AG09309 (cell line): Measurements from ENCODE around the gene TAPT1.

Experiments used
- DNase-seq: peaks from one replicate; pipeline ENCODE4 v3.0.0-alpha.2; 2010; ENCODE audit warnings: low read depth
- H3K4me3 ChIP-seq: 2 replicates; pipeline ENCODE4 v1.5.1; 2011; ENCODE audit warnings: mild to moderate bottlenecking, low read depth, low read length, moderate library complexity; ENCODE audit not compliant: control insufficient read depth
- TF ChIP-seq, protein P1 (sequence below): IDR thresholded peaks from 2 replicates; pipeline ENCODE4 v1.5.1; 2011; ENCODE audit warnings: mild to moderate bottlenecking, low read depth, low read length, inconsistent platforms; ENCODE audit not compliant: insufficient read depth, control insufficient read depth; ENCODE audit errors: missing control alignments

The TAPT1 gene

DNA sequence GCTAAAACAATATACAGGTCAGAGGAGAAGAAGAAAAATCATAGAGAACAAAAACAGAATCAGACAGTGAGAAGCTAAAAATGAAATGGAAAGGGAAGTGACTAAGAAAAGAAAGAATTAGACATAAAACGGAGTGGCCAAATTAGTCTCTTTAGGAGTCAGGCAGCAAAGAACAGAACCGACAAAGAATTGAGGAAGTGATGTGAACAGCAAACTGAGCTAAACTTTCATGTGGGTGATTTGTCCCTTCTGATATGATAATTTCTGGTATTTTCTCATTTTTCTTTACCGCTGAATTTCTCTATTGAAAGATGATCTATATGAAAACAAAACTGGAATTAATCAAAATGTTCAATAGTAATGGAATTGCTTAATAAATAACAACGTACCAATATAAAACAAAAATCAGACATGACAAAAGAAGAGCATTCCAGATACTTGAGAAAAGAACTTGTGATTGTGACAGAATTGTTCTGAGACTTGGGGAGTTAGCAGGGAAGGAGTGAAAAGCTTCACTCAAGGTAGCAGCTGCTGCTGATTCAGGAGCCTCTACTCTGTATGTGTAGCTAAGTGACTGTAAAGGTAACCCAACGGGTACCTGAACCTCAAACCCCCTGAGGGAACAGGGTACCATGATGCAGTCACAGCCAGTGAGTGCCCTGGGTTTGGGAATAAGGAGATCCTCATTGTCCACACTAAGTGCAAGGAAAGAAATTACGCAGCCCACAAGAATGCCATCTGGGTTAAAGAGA is 8.8 kb downstream of the TAPT1 start:
- TF ChIP-seq, protein P1, sequence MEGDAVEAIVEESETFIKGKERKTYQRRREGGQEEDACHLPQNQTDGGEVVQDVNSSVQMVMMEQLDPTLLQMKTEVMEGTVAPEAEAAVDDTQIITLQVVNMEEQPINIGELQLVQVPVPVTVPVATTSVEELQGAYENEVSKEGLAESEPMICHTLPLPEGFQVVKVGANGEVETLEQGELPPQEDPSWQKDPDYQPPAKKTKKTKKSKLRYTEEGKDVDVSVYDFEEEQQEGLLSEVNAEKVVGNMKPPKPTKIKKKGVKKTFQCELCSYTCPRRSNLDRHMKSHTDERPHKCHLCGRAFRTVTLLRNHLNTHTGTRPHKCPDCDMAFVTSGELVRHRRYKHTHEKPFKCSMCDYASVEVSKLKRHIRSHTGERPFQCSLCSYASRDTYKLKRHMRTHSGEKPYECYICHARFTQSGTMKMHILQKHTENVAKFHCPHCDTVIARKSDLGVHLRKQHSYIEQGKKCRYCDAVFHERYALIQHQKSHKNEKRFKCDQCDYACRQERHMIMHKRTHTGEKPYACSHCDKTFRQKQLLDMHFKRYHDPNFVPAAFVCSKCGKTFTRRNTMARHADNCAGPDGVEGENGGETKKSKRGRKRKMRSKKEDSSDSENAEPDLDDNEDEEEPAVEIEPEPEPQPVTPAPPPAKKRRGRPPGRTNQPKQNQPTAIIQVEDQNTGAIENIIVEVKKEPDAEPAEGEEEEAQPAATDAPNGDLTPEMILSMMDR = no peak
- no peak overlapping the region for H3K4me3 ChIP-seq
- no peak for DNase-seq

DNA sequence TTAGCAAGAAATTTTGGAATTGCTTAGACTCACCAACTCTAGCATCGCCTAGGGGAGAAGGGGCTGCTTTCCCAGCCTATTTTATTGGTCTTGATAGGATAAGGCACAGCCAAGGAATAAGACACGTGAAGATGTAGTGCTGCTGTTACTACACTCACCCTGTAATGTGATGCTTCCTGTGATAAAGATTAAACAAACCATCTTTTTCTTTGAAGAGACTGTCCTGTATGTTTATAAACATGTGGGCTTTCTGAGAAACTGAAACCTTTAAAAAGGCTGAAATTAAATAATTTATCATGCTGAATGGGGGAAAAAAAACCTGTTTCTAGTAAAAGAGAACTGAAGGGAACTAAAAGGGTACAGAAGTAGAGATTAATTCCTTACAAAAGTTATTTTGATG is 13.2 kb downstream of the TAPT1 start:
- DNase-seq = no peak
- TF ChIP-seq, protein P1 = no peak
- no peak overlapping the region for H3K4me3 ChIP-seq

DNA sequence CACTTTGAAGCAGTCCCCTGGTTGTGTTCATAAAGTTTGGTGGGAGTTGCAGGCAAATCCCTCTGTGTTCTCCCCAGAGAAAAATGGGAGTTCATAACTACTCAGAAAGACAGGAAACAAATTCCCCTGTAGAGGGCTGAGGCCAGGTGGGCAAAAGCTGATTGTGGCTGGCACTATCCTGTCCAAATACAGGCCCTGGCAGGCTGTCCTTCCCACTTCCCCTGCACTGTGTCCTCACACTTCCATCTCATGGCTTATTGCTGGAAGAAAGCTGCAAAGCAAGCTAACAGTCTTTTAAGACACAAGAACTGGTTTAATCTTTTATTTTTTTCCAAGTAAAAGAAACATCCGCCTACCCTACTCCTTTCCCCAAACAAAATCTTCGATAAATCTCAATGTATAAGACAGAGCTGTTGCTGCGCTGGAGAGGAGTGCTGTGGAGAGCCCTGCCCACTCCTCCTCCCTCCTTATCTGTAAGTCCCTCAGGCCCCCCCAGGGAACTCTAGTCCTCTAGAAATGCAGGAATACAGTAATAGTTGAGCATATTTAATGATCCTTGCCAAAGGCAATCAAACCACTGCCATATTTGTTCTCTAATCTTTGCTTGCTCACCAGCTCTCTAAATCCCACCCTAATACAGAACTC is 14.0 kb downstream of the TAPT1 start:
- TF ChIP-seq, protein P1 = no peak
- no peak overlapping the region for H3K4me3 ChIP-seq
- no peak for DNase-seq

DNA sequence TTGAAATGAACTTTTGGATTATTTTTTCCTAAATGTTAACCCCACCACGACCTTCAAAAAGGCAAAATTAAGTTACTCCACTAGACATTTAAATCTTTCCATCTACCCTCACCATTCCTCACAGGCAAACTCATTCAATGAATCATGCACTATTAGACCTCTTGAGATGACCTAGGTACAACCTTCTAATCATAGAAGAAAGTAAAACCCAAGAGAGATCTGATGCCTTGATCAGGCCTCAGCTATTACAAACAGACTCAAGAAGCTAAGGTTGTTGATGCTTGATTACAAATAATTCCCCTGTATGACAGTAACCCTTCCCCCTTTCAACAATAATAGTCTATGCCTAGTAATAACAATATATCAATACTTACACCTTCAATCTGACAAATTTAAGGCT is 18.9 kb downstream of the TAPT1 start:
- TF ChIP-seq, protein P1 = no peak
- no peak for DNase-seq
- no peak overlapping the region for H3K4me3 ChIP-seq

DNA sequence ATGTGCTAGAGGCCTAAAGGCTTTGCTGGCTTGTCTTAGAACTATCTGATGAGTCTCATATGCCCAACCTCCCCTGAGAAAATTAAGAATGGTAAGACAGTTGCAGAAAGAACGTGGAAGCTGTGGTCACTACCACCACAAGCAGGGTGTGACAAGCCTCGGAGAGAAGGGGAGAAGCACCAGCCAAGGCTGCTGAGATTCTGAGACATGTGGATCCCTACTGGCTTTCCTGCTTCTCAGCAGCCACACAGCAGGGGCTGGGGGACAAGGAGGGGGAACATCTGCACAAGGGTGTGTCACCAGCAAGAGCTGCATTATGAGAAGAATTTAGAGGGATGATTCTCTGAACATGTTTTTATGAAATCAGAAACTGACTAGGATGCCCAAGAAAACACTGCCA is 19.4 kb downstream of the TAPT1 start:
- DNase-seq = no peak
- H3K4me3 ChIP-seq = no peak overlapping the region
- TF ChIP-seq, protein P1 = no peak

DNA sequence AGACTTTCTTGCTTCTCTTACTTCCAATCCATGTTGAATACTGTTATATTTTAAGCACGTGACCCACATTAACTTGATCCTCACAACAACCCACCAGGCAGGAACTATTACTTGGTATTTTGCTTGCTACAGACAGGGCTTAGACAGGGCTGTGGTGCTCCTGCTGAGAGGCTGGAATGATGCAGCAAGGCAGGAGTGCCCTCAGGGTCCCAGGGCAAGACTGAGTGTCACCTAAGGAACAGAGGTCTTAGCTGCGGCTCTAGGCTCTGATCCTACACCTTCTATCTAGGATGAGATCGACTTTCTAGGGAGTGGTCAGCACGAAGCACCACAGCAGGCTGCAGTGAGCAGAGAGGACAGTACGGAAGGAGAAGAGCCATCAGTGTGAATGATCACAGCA is 20.0 kb downstream of the TAPT1 start:
- TF ChIP-seq, protein P1 = no peak
- DNase-seq = no peak
- H3K4me3 ChIP-seq = no peak overlapping the region
